H9 (cell line): Measurements from ENCODE around the gene METTL17. TPM values are rescaled to one million over a fixed set of nuclear protein-coding genes. Genes with fewer than 3 reads are reported as not detected.

Experiments
- DNase-seq: peaks from one replicate; pipeline ENCODE4 v3.0.0-alpha.2; 2017
- H2AFZ ChIP-seq: one replicate; pipeline ENCODE4 v1.6.1; 2013; ENCODE audit warnings: mild to moderate bottlenecking, low read length, control low read depth, moderate library complexity
- H2AK5ac ChIP-seq: 2 replicates; pipeline ENCODE4 v1.6.1; 2013; ENCODE audit warnings: low read length, control low read depth, mixed read lengths; ENCODE audit not compliant: insufficient read length
- H2BK120ac ChIP-seq: one replicate; pipeline ENCODE4 v1.6.1; 2013; ENCODE audit warnings: low read depth, mild to moderate bottlenecking, low read length, control low read depth, inconsistent platforms; ENCODE audit not compliant: poor library complexity, severe bottlenecking
- H2BK12ac ChIP-seq: 2 replicates; pipeline ENCODE4 v1.6.1; 2013; ENCODE audit warnings: low read length, control low read depth, mixed read lengths, low read depth; ENCODE audit not compliant: insufficient read length
- H2BK15ac ChIP-seq: 2 replicates; pipeline ENCODE4 v1.6.1; 2013; ENCODE audit warnings: low read depth, low read length, control low read depth
- H2BK20ac ChIP-seq: one replicate; pipeline ENCODE4 v1.6.1; 2013; ENCODE audit warnings: low read depth, mild to moderate bottlenecking, low read length, control low read depth, inconsistent platforms; ENCODE audit not compliant: poor library complexity, severe bottlenecking
- H2BK5ac ChIP-seq: 2 replicates; pipeline ENCODE4 v1.6.1; 2013; ENCODE audit warnings: low read length, control low read depth, mixed read lengths; ENCODE audit not compliant: insufficient read length
- H3K14ac ChIP-seq: 2 replicates; pipeline ENCODE4 v1.6.1; 2013; ENCODE audit warnings: low read length, control low read depth; ENCODE audit not compliant: insufficient read depth
- H3K18ac ChIP-seq: 2 replicates; pipeline ENCODE4 v1.6.1; 2013; ENCODE audit warnings: low read depth, mild to moderate bottlenecking, mixed read lengths, low read length, control low read depth; ENCODE audit not compliant: insufficient read length
- H3K23ac ChIP-seq: 2 replicates; pipeline ENCODE4 v1.6.1; 2013; ENCODE audit warnings: low read length, control low read depth, mixed read lengths, low read depth; ENCODE audit not compliant: insufficient read length
- H3K23me2 ChIP-seq: 2 replicates; pipeline ENCODE4 v1.6.1; 2013; ENCODE audit warnings: low read depth, mild to moderate bottlenecking, mixed read lengths, low read length, control low read depth; ENCODE audit not compliant: insufficient read length, poor library complexity, severe bottlenecking
- H3K27ac ChIP-seq: 2 replicates; pipeline ENCODE4 v1.5.1; 2013; ENCODE audit warnings: low read length, control low read depth, mixed read lengths, low read depth; ENCODE audit not compliant: insufficient read length
- H3K27me3 ChIP-seq: 2 replicates; pipeline ENCODE4 v1.6.1; 2013; ENCODE audit warnings: low read length, control low read depth, inconsistent platforms; ENCODE audit not compliant: insufficient read depth
- H3K4ac ChIP-seq: 2 replicates; pipeline ENCODE4 v1.6.1; 2013; ENCODE audit warnings: low read depth, mild to moderate bottlenecking, control low read depth, inconsistent platforms, low read length, moderate library complexity
- H3K4me1 ChIP-seq: 2 replicates; pipeline ENCODE4 v1.6.1; 2013; ENCODE audit warnings: low read length, control low read depth, inconsistent platforms; ENCODE audit not compliant: insufficient read depth
- H3K4me2 ChIP-seq: 2 replicates; pipeline ENCODE4 v1.6.1; 2013; ENCODE audit warnings: low read length, control low read depth, mixed read lengths; ENCODE audit not compliant: insufficient read length, insufficient read depth
- H3K56ac ChIP-seq: 2 replicates; pipeline ENCODE4 v1.6.1; 2013; ENCODE audit warnings: low read depth, mild to moderate bottlenecking, mixed read lengths, low read length, control low read depth; ENCODE audit not compliant: insufficient read length
- H3K79me1 ChIP-seq: 2 replicates; pipeline ENCODE4 v1.6.1; 2013; ENCODE audit warnings: low read depth, mild to moderate bottlenecking, moderate library complexity, low read length, control low read depth, inconsistent platforms; ENCODE audit not compliant: insufficient read depth, poor library complexity, severe bottlenecking
- H3K79me2 ChIP-seq: 2 replicates; pipeline ENCODE4 v1.6.1; 2013; ENCODE audit warnings: low read length, control low read depth, inconsistent platforms; ENCODE audit not compliant: insufficient read depth
- H3K9ac ChIP-seq: 2 replicates; pipeline ENCODE4 v1.6.1; 2013; ENCODE audit warnings: low read length, control low read depth, mixed read lengths; ENCODE audit not compliant: insufficient read length; ENCODE audit errors: extremely low read depth
- H3K9me3 ChIP-seq: one replicate; pipeline ENCODE4 v1.6.1; 2013; ENCODE audit warnings: low read depth, low read length, inconsistent platforms; ENCODE audit not compliant: control insufficient read depth
- H3T11ph ChIP-seq: one replicate; pipeline ENCODE4 v1.6.1; 2013; ENCODE audit warnings: mild to moderate bottlenecking, low read length, control low read depth, inconsistent platforms
- H4K20me1 ChIP-seq: one replicate; pipeline ENCODE4 v1.6.1; 2013; ENCODE audit not compliant: control insufficient read depth, insufficient read length, insufficient read depth
- H4K5ac ChIP-seq: 2 replicates; pipeline ENCODE4 v1.6.1; 2013; ENCODE audit warnings: low read depth, mild to moderate bottlenecking, mixed read lengths, low read length, control low read depth; ENCODE audit not compliant: insufficient read length
- H4K8ac ChIP-seq: replicated peaks from 2 replicates; pipeline ENCODE4 v1.6.1; 2013; ENCODE audit warnings: low read length, control low read depth, mixed read lengths, low read depth; ENCODE audit not compliant: insufficient read length
- H4K91ac ChIP-seq: 2 replicates; pipeline ENCODE4 v1.6.1; 2013; ENCODE audit warnings: low read depth, mild to moderate bottlenecking, moderate library complexity, mixed read lengths, low read length, control low read depth; ENCODE audit not compliant: insufficient read length
- H3K27ac Mint-ChIP-seq, 3 experiments: 2 replicates in 2 of 3; 3 replicates in 1 of 3; pipeline ENCODE4 v1.8.0; 2020 to 2021; ENCODE audit warnings: mixed read lengths in 3 of 3, mild to moderate bottlenecking in 1 of 3, moderate library complexity in 1 of 3
- H3K27me3 Mint-ChIP-seq: 2 replicates; pipeline ENCODE4 v1.8.0; 2021; ENCODE audit warnings: low read depth, mild to moderate bottlenecking, moderate library complexity, mixed read lengths
- H3K36me3 Mint-ChIP-seq, 3 experiments: 2 replicates in 2 of 3; 3 replicates in 1 of 3; pipeline ENCODE4 v1.8.0; 2020 to 2021; ENCODE audit warnings: low read depth in 3 of 3, mixed read lengths in 3 of 3; ENCODE audit not compliant: insufficient read depth in 1 of 3
- H3K4me1 Mint-ChIP-seq, 2 experiments: 2 replicates each; pipeline ENCODE4 v1.8.0; 2020; ENCODE audit warnings: mixed read lengths in 2 of 2
- H3K4me3 Mint-ChIP-seq, 2 experiments: 2 replicates in 1 of 2; 3 replicates in 1 of 2; pipeline ENCODE4 v1.8.0; 2020 to 2021; ENCODE audit warnings: mild to moderate bottlenecking in 2 of 2, mixed read lengths in 2 of 2, moderate library complexity in 1 of 2
- H3K9me3 Mint-ChIP-seq, 2 experiments: 2 replicates in 1 of 2; 3 replicates in 1 of 2; pipeline ENCODE4 v1.8.0; 2020; ENCODE audit warnings: mild to moderate bottlenecking in 2 of 2, mixed read lengths in 2 of 2, moderate library complexity in 1 of 2
- CTCF ChIP-seq: fragments of 200-600 bp; sonication (generic); conservative IDR thresholded peaks from 3 replicates; pipeline ENCODE4 v1.8.0; 2021; ENCODE audit warnings: antibody characterized with exemption, mild to moderate bottlenecking
- WGBS: extraction: QIAGEN DNeasy Blood & Tissue Kit; methylation state at CpG from one replicate; pipeline ENCODE4 v1.1.7; 2013; ENCODE audit warnings: missing lambda C conversion rate, low lambda C conversion rate, mixed read lengths; ENCODE audit not compliant: insufficient read length; ENCODE audit errors: extremely low coverage; 5-methylcytosine and 5-hydroxymethylcytosine counted together
- total RNA-seq: library from RNA; stranded (reverse); gene quantifications from 2 replicates; pipeline ENCODE4 v1.2.1, GENCODE V29; 2021

Gene METTL17
- total RNA-seq, 1 experiment from 2014 or later, result 81.4 TPM

- no peak overlapping the region for H3K4me3 Mint-ChIP-seq
Measured at GRCh38 chr14:20978687-20979086, 11.1 kb upstream of the METTL17 start.

More at GRCh38 chr14:20978687-20979086, 11.1 kb upstream of the METTL17 start:
- no peak overlapping the region for H4K91ac ChIP-seq
- Mint-ChIP-seq H3K9me3 (no peaks in the 10 kb centered on the region), H3K27me3 (peaks cover 5% of the 10 kb centered on the region), H3K36me3 (no peaks in the 10 kb centered on the region), H3K4me1 (no peaks in the 10 kb centered on the region), H3K27ac (no peak overlapping the region)
- no peaks in the 10 kb centered on the region for H3K4me1 ChIP-seq
- H2BK12ac ChIP-seq, result no peak overlapping the region
- no peak overlapping the region for H2BK5ac ChIP-seq
- no peaks in the 10 kb centered on the region for H4K20me1 ChIP-seq
- no peak overlapping the region for H4K5ac ChIP-seq
- H3K9ac ChIP-seq, result no peak overlapping the region
- no peak overlapping the region for H3K18ac ChIP-seq
- no peaks in the 10 kb centered on the region for H3K79me2 ChIP-seq
- H3K4me2 ChIP-seq, result no peak overlapping the region
- H2BK120ac ChIP-seq, result no peak overlapping the region
- H3K23me2 ChIP-seq, result no peaks in the 10 kb centered on the region
- no peak overlapping the region for H3K56ac ChIP-seq
- H2AK5ac ChIP-seq, result no peak overlapping the region
- H2AFZ ChIP-seq, result no peak overlapping the region
- H3K27ac ChIP-seq, result no peak overlapping the region
- H4K8ac ChIP-seq, result no peak overlapping the region
- no peak overlapping the region for H3K4ac ChIP-seq
- H3K9me3 ChIP-seq, result no peaks in the 10 kb centered on the region
- no peak overlapping the region for H2BK15ac ChIP-seq
- TF ChIP-seq CTCF, result no peak
- H3K23ac ChIP-seq, result no peak overlapping the region
- no peaks in the 10 kb centered on the region for H3K79me1 ChIP-seq
- 0 out of 2 replicates have a peak, but pooled peaks cover 2% of the 10 kb centered on the region for H3K27me3 ChIP-seq
- H3T11ph ChIP-seq, result no peak overlapping the region
- H2BK20ac ChIP-seq, result no peak overlapping the region
- H3K14ac ChIP-seq, result no peak overlapping the region
- no CpG with 5 or more reads among the region's 1 CpG for WGBS
- no peak for DNase-seq
